ENCODE measurements around the gene CLINT1. TPM values are rescaled to one million over a fixed set of nuclear protein-coding genes. Genes with fewer than 3 reads are reported as not detected.
"Not testable (repeated sequence)": the region's sequence is repeated elsewhere in the genome, so short reads cannot be mapped to it uniquely, and the experiment has no call there.

Gene CLINT1
- total and polyA plus RNA-seq, 5 experiments from 2014 or later, result 64.7 to 75.5 (median 65.7) TPM

GRCh38 chr5:157881498-157881897, 22.6 kb upstream of the CLINT1 start:
- H3K4me1 Mint-ChIP-seq, ATAC-seq, H3K27me3 Mint-ChIP-seq, H3K4me3 Mint-ChIP-seq, H3K27ac Mint-ChIP-seq, H3K36me3 Mint-ChIP-seq, H3K9me3 Mint-ChIP-seq, DNase-seq, POLR2A ChIA-PET: not testable (repeated sequence)

DNA sequence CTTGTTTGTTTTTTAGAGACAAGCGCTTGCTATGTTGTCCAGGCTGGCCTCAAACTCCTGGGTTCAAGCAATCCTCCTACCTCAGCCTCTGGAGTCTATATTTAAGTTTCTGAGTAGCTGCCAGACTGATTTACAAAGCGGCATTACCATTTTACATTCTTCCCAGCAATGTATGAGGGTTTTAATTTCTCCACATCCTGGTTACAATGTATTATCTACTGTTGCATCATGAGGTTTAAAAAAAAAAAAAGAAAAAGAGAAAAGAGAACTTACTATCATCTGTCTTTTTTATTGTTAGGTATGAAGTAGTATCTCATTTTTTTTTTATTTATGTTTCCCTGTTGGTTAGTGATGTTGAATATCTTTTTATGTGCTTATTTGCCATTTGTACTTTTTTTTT, 18.9 kb upstream of the CLINT1 start:
- no peaks in the 10 kb centered on the region for H3K36me3 Mint-ChIP-seq

DNA sequence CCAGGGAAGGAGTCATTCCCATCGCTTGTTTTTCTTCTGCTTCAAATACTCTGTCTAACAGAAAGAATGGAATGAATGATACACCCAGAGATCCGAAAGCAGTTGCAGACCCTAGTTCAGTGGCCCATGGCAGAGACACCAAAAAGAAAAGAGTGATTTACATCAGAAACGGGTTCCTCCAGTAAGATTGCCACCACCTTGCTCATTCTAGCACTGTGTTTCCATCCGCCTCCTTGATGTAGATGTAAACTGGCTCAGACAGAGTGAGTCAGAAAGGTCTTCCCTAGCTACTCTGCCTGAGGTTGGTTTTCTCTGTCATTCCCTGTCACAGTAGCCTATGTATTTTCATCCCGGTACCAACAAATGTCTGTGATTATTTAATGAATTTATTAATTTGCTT, 15.9 kb upstream of the CLINT1 start:
- DNase-seq (no peak), ATAC-seq (no peak)
- Mint-ChIP-seq H3K9me3 (no peaks in the 10 kb centered on the region), H3K4me1 (peaks cover 0 to 1% (median 0%) of the 10 kb centered on the region in 4 donors), H3K27me3 (peaks cover 0 to 2% (median 0%) of the 10 kb centered on the region in 5 donors), H3K4me3 (no peak overlapping the region), H3K27ac (no peak overlapping the region), H3K36me3 (no peaks in the 10 kb centered on the region)
- POLR2A ChIA-PET, result no interaction called here

More for the DNA sequence above, 18.9 kb upstream of the CLINT1 start:
- ATAC-seq (no peak), DNase-seq (no peak)
- Mint-ChIP-seq H3K27me3 (peaks cover 0 to 2% (median 0%) of the 10 kb centered on the region in 5 donors), H3K4me1 (no peaks in the 10 kb centered on the region), H3K9me3 (no peaks in the 10 kb centered on the region), H3K4me3 (no peak overlapping the region), H3K27ac (no peak overlapping the region)
- POLR2A ChIA-PET, result no interaction called here

- DNase-seq, result no peak
- H3K27me3 Mint-ChIP-seq, result peaks cover 0 to 2% (median 0%) of the 10 kb centered on the region in 5 donors
- H3K4me3 Mint-ChIP-seq, result no peak overlapping the region
- ATAC-seq, result no peak
- peaks cover 0 to 4% (median 0%) of the 10 kb centered on the region in 9 donors for H3K9me3 Mint-ChIP-seq
- H3K27ac Mint-ChIP-seq, result no peak overlapping the region
- POLR2A ChIA-PET, result no interaction called here
- H3K36me3 Mint-ChIP-seq, result peaks cover 0 to 2% (median 0%) of the 10 kb centered on the region in 3 donors
- peaks cover 1 to 7% (median 3%) of the 10 kb centered on the region in 4 donors for H3K4me1 Mint-ChIP-seq
These were observed 12.2 kb upstream of the CLINT1 start for GRCh38 chr5:157870837-157871834.

GRCh38 chr5:157867751-157868387, 8.9 kb upstream of the CLINT1 start:
- Mint-ChIP-seq H3K36me3 (peaks cover 0 to 2% (median 0%) of the 10 kb centered on the region in 3 donors), H3K27ac (peak overlapping the region in 3 of 10 donors; percentile 15 to 56 (median 55)), H3K4me1 (peaks cover 11 to 21% (median 15%) of the 10 kb centered on the region in 4 donors), H3K4me3 (no peak overlapping the region), H3K27me3 (peaks cover 0 to 2% (median 0%) of the 10 kb centered on the region in 5 donors), H3K9me3 (peaks cover 0 to 4% (median 0%) of the 10 kb centered on the region in 9 donors)
- no peak for DNase-seq
- no peak for ATAC-seq
- POLR2A ChIA-PET, result interaction anchor here (0.6 to 1.4 kb wide), 2 partner anchors 8 to 11 kb away, joined by 4 to 5 read pairs; partner anchors contain the start of gene CLINT1

- no peak for DNase-seq
- peak overlapping the region in 3 of 10 donors; percentile 7 to 30 (median 16) for H3K27ac Mint-ChIP-seq
- ATAC-seq, result no peak
- H3K4me1 Mint-ChIP-seq, result peaks cover 15 to 27% (median 20%) of the 10 kb centered on the region in 4 donors
- H3K27me3 Mint-ChIP-seq, result peaks cover 0 to 2% (median 0%) of the 10 kb centered on the region in 5 donors
- POLR2A ChIA-PET, result no interaction called here
- peaks cover 0 to 2% (median 0%) of the 10 kb centered on the region in 3 donors for H3K36me3 Mint-ChIP-seq
- peaks cover 0 to 4% (median 0%) of the 10 kb centered on the region in 9 donors for H3K9me3 Mint-ChIP-seq
- no peak overlapping the region for H3K4me3 Mint-ChIP-seq
These were observed 7.6 kb upstream of the CLINT1 start for GRCh38 chr5:157866536-157866935.

DNA sequence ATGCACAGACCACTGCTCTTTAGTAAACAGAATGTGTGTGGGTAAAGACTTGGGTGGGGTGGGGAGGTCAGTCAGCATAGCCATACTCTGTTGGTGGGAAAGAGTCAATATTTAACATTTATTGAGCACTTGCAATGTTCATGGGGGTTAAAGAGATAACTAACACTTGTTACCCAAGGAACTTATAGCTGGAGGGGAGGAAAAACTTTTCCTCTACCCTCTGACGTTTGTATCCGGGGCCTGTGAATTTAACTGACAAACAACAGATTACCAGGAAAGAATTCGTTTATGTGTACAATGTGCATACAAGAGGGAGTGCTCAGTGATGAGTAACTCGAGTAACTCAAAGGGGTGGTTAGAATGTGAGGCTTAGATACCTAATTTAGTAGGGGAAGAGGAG, 6.8 kb upstream of the CLINT1 start:
- DNase-seq, result no peak
- Mint-ChIP-seq H3K4me3 (no peak overlapping the region), H3K36me3 (peaks cover 0 to 2% (median 0%) of the 10 kb centered on the region in 3 donors), H3K27me3 (no peaks in the 10 kb centered on the region), H3K4me1 (peaks cover 15 to 32% (median 24%) of the 10 kb centered on the region in 4 donors), H3K27ac (peak overlapping the region in 5 of 10 donors; percentile 18 to 38 (median 19)), H3K9me3 (peaks cover 0 to 4% (median 0%) of the 10 kb centered on the region in 9 donors)
- POLR2A ChIA-PET, result no interaction called here
- no peak for ATAC-seq

- ATAC-seq (peak; percentile 79 to 93), DNase-seq (peak; percentile 10 to 73 (median 56))
- POLR2A ChIA-PET, result interaction anchor here (0.6 to 0.7 kb wide), 3 partner anchors 29 to 38 kb away, joined by 3 to 6 read pairs (median 4); no protein-coding TSS in a partner anchor
- H3K36me3 Mint-ChIP-seq, result no peaks in the 10 kb centered on the region
- no peaks in the 10 kb centered on the region for H3K27me3 Mint-ChIP-seq
- peaks cover 20 to 44% (median 34%) of the 10 kb centered on the region in 4 donors for H3K4me1 Mint-ChIP-seq
- peak overlapping the region in 6 of 10 donors; percentile 42 to 65 (median 54) for H3K4me3 Mint-ChIP-seq
- no peaks in the 10 kb centered on the region for H3K9me3 Mint-ChIP-seq
- H3K27ac Mint-ChIP-seq, result peak overlapping the region in 9 of 10 donors; percentile 38 to 85 (median 75)
These were observed 5.1 kb upstream of the CLINT1 start for GRCh38 chr5:157864067-157864466.

DNA sequence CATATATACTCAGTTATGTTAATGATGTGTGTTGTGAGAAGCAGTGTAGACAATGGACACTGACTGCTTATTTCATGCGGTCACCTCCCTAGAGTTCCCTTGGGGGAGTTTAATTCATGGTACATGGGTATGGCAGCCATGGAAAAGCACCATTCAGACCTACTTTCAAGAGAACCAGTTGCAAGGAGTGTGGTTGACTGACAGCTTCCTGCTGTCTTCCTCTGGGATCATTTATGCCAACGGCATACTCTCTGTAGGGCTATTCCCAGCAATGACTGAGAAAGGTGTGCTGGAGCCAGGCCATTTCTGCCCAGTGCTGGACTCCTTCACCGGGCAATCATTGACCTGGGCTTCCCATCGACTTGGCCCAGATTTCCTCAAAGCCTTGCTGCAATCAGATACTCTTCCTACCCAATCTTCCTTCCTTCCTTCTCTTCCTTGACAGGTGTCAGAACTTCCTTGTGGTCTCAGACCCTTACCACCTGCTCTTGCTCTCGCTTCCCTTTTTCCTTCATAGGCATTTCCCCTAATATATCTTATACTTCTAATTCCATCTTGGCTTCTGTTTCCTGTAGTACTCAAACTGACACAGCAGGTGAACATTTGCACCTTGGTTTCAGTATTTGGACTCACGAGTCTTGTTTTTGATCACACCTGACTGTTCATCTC, 3.4 kb upstream of the CLINT1 start:
- no peak overlapping the region for H3K4me3 Mint-ChIP-seq
- H3K36me3 Mint-ChIP-seq, result no peaks in the 10 kb centered on the region
- POLR2A ChIA-PET, result no interaction called here
- H3K4me1 Mint-ChIP-seq, result peaks cover 25 to 53% (median 46%) of the 10 kb centered on the region in 4 donors
- DNase-seq (no peak), ATAC-seq (no peak)
- no peaks in the 10 kb centered on the region for H3K9me3 Mint-ChIP-seq
- peak overlapping the region in 5 of 10 donors; percentile 19 to 60 (median 41) for H3K27ac Mint-ChIP-seq
- H3K27me3 Mint-ChIP-seq, result no peaks in the 10 kb centered on the region

DNA sequence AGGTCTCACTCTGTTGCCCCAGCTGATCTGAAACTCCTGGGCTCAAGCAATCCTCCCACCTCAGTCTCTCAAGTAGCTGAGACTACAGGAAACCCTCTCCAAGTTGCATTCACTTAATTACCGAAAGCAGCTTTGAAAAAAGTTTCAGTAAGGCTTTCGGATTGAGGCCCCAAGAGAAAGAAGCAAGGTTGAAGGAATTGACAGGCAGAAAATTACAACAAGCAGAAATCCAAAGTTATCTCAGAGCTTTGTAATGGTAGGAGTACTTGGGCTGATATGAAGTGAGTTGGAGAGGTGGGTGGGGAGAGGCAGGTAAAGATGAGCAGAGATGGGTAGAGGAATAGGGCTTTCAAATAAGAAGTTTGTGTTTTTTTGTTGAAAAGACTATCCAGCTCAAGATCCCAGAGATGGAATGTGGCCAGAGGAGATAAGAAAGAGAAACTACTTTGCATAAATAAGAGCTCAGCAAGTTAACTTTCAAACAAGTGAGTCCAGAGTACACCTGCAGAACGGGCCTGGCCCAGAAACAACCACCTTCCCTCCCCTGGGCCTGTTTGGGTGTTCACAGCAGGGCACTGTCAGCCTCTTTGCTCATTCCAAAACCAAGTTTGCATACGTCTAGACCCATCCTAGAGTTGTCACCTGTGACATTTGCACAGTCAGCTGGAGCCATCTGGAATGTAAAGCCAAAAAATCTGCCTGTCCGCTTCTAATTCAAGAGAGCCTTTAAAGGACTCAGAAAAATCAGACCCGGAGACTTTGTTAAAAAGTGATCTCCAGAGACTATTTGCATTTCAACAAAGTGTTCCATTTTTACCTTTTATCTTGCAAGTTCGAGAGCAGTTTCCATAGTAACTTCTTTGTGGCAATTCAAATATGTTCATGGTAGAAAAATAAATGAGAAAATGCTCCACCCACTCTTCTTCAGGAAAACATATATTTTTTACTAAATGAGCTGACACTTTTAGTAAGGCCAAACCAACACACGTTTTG, 2.2 kb upstream of the CLINT1 start:
- Mint-ChIP-seq H3K27ac (peak overlapping the region in 5 of 10 donors; percentile 7 to 56 (median 50)), H3K4me3 (peak overlapping the region in 3 of 10 donors; percentile 4 to 50 (median 50)), H3K27me3 (no peaks in the 10 kb centered on the region), H3K4me1 (peaks cover 33 to 62% (median 56%) of the 10 kb centered on the region in 4 donors), H3K36me3 (peaks cover 0 to 2% (median 0%) of the 10 kb centered on the region in 3 donors), H3K9me3 (no peaks in the 10 kb centered on the region)
- POLR2A ChIA-PET, result interaction anchor here (0.6 kb wide), 1 partner anchor 578 kb away, joined by 4 read pairs; no protein-coding TSS in a partner anchor
- DNase-seq (no peak), ATAC-seq (no peak)

- H3K27me3 Mint-ChIP-seq, result no peaks in the 10 kb centered on the region
- peak overlapping the region; percentile 89 to 99 (median 96) for H3K4me3 Mint-ChIP-seq
- H3K9me3 Mint-ChIP-seq, result no peaks in the 10 kb centered on the region
- DNase-seq, result no peak
- H3K4me1 Mint-ChIP-seq, result peaks cover 35 to 76% (median 73%) of the 10 kb centered on the region in 4 donors
- peak in 1 of 2 donors; percentile 2 for ATAC-seq
- H3K27ac Mint-ChIP-seq, result peak overlapping the region; percentile 83 to 98 (median 96)
- H3K36me3 Mint-ChIP-seq, result peaks cover 0 to 14% (median 0%) of the 10 kb centered on the region in 3 donors
- POLR2A ChIA-PET, result interaction anchor here (0.5 to 1.5 kb wide), 6 partner anchors 9 to 740 kb away, joined by 3 to 10 read pairs (median 4); partner anchors contain the start of genes LSM11 and THG1L
These were observed 256 bp upstream of the CLINT1 start for GRCh38 chr5:157859227-157859575.

Data from naive thymus-derived CD8-positive, alpha-beta T cell (primary cell).